ENCODE data around the gene ZC3H4.
A peak's percentile ranks its signal among the peaks of the same experiment; 100 is the strongest.

GRCh38 chr19:47112166-47112996, 1.2 kb downstream of the ZC3H4 start:
- TF ChIP-seq, protein P1, sequence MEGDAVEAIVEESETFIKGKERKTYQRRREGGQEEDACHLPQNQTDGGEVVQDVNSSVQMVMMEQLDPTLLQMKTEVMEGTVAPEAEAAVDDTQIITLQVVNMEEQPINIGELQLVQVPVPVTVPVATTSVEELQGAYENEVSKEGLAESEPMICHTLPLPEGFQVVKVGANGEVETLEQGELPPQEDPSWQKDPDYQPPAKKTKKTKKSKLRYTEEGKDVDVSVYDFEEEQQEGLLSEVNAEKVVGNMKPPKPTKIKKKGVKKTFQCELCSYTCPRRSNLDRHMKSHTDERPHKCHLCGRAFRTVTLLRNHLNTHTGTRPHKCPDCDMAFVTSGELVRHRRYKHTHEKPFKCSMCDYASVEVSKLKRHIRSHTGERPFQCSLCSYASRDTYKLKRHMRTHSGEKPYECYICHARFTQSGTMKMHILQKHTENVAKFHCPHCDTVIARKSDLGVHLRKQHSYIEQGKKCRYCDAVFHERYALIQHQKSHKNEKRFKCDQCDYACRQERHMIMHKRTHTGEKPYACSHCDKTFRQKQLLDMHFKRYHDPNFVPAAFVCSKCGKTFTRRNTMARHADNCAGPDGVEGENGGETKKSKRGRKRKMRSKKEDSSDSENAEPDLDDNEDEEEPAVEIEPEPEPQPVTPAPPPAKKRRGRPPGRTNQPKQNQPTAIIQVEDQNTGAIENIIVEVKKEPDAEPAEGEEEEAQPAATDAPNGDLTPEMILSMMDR (IDR thresholded peaks at IDR 0.05): no peak
- peak in 2 of 3 donors; percentile 77 to 78 for TF ChIP-seq POLR2AphosphoS5 (IDR thresholded peaks at IDR 0.05)

Measured in stomach (tissue), 4 donors.